SK-N-SH (cell line): ENCODE results near the gene ZNF544. TPM values are rescaled to one million over a fixed set of nuclear protein-coding genes. Genes with fewer than 3 reads are reported as not detected.

Source experiments
- CTCF ChIA-PET: fragments of 300-600, 350-600 bp; formaldehyde crosslinking; extraction: SDS; loops from one replicate; lab custom pipeline; 2021; lab: Yijun Ruan, JAX
- POLR2A ChIA-PET: fragments of 350-600 bp; sonication (Branson Sonifier 250); formaldehyde crosslinking; extraction: SDS; loops from one replicate; lab custom pipeline; 2020; ENCODE audit warnings: antibody characterized with exemption, inconsistent platforms; lab: Yijun Ruan, JAX
- DNase-seq: peaks from one replicate; pipeline ENCODE4 v3.0.0; 2012
- H2AFZ ChIP-seq: fragments of 200-600 bp; sonication (generic); 2 replicates; pipeline ENCODE4 v1.8.1; 2016; ENCODE audit warnings: antibody characterized with exemption, mild to moderate bottlenecking, low read depth
- H3F3A ChIP-seq: fragments of 200-600 bp; sonication (generic); replicated peaks from 2 replicates; pipeline ENCODE3; 2016; ENCODE audit warnings: antibody characterized with exemption, mild to moderate bottlenecking; ENCODE audit not compliant: insufficient read depth
- H3K27ac ChIP-seq, 2 experiments: fragments of 200-500 bp in 1 of 2; fragments of 200-600 bp in 1 of 2; sonication (Bioruptor generic) in 1 of 2; sonication (generic), shearing (Covaris generic) in 1 of 2; 2 replicates each; pipeline versions ENCODE4 v1.5.1 to v1.6.1; 2014 to 2016; ENCODE audit warnings: low read depth in 2 of 2, inconsistent platforms in 1 of 2, low read length in 1 of 2, mild to moderate bottlenecking in 1 of 2, mixed read lengths in 1 of 2
- H3K27me3 ChIP-seq: fragments of 200-600 bp; sonication (generic), shearing (Covaris generic); 2 replicates; pipeline ENCODE4 v1.6.1; 2016; ENCODE audit warnings: mixed run types; ENCODE audit not compliant: insufficient read depth
- H3K36me3 ChIP-seq, 2 experiments: fragments of 200-500 bp in 1 of 2; fragments of 200-600 bp in 1 of 2; sonication (Bioruptor generic) in 1 of 2; sonication (generic) in 1 of 2; replicated peaks in 1 of 2; 2 replicates each; pipeline versions ENCODE3 to v1.5.1; 2014 to 2016; ENCODE audit warnings: low read length in 1 of 2, mild to moderate bottlenecking in 1 of 2; ENCODE audit not compliant: insufficient read depth in 2 of 2, control insufficient read depth in 1 of 2
- H3K4me1 ChIP-seq, 2 experiments: fragments of 200-500 bp in 1 of 2; fragments of 200-600 bp in 1 of 2; sonication (Bioruptor generic) in 1 of 2; sonication (generic), shearing (Covaris generic) in 1 of 2; 2 replicates each; pipeline versions ENCODE4 v1.5.1 to v1.6.1; 2014 to 2016; ENCODE audit warnings: low read depth in 1 of 2, low read length in 1 of 2, mixed run types in 1 of 2; ENCODE audit not compliant: insufficient read depth in 2 of 2, control insufficient read depth in 1 of 2
- H3K4me2 ChIP-seq: fragments of 200-600 bp; sonication (generic), shearing (Covaris generic); 2 replicates; pipeline ENCODE4 v1.6.1; 2017; ENCODE audit warnings: mixed run types
- H3K4me3 ChIP-seq, 2 experiments: fragments of 200-500 bp in 1 of 2; fragments of 200-600 bp in 1 of 2; sonication (Bioruptor generic) in 1 of 2; sonication (generic), shearing (Covaris generic) in 1 of 2; 2 replicates each; pipeline versions ENCODE4 v1.5.1 to v1.8.1; 2014 to 2016; ENCODE audit warnings: low read depth in 2 of 2, inconsistent platforms in 1 of 2, low read length in 1 of 2, mild to moderate bottlenecking in 1 of 2, mixed read lengths in 1 of 2, moderate library complexity in 1 of 2
- H3K79me2 ChIP-seq: fragments of 200-600 bp; sonication (generic); 2 replicates; pipeline ENCODE4 v1.8.1; 2017; ENCODE audit warnings: mild to moderate bottlenecking; ENCODE audit not compliant: insufficient read depth
- H3K9ac ChIP-seq: fragments of 200-600 bp; sonication (generic); 2 replicates; pipeline ENCODE4 v1.6.1; 2017; ENCODE audit warnings: mixed run types
- H3K9me2 ChIP-seq: fragments of 200-600 bp; sonication (generic); 2 replicates; pipeline ENCODE4 v1.6.1; 2017; ENCODE audit warnings: mixed run types
- H3K9me3 ChIP-seq: fragments of 200-600 bp; sonication (generic); 2 replicates; pipeline ENCODE4 v1.6.1; 2017; ENCODE audit warnings: mixed run types, mild to moderate bottlenecking, moderate library complexity
- H4K20me1 ChIP-seq: fragments of 200-600 bp; sonication (generic); 2 replicates; pipeline ENCODE4 v1.6.1; 2017; ENCODE audit warnings: mild to moderate bottlenecking, mixed run types; ENCODE audit not compliant: insufficient read depth
- CHD2 ChIP-seq: fragments of 150-350 bp; IDR thresholded peaks from 2 replicates; pipeline ENCODE4 v1.6.1; 2018; ENCODE audit warnings: low read length; ENCODE audit not compliant: partially characterized antibody
- ELF1 ChIP-seq: IDR thresholded peaks from 2 replicates; pipeline ENCODE4 v1.4.0; 2012
- EP300 ChIP-seq, 2 experiments: IDR thresholded peaks; 2 replicates each; pipeline versions ENCODE4 v1.4.0 to v1.6.1; 2012; ENCODE audit warnings: borderline replicate concordance in 1 of 2, low read depth in 1 of 2, low read length in 1 of 2
- EZH2phosphoT487 ChIP-seq: fragments of 200-600 bp; sonication (generic); IDR thresholded peaks from 2 replicates; pipeline ENCODE4 v1.6.1; 2017; ENCODE audit warnings: low read depth, mixed run types, mild to moderate bottlenecking, antibody characterized with exemption, moderate library complexity, borderline replicate concordance
- FOSL2 ChIP-seq: IDR thresholded peaks from 2 replicates; pipeline ENCODE4 v1.4.0; 2012; ENCODE audit warnings: low read depth, mild to moderate bottlenecking, moderate library complexity, borderline replicate concordance
- FOXM1 ChIP-seq: IDR thresholded peaks from 2 replicates; pipeline ENCODE4 v1.4.0; 2012; ENCODE audit warnings: low read depth, mild to moderate bottlenecking
- GABPA ChIP-seq: IDR thresholded peaks from 2 replicates; pipeline ENCODE4 v1.4.0; 2012; ENCODE audit warnings: low read depth, mild to moderate bottlenecking
- MEF2A ChIP-seq: IDR thresholded peaks from 2 replicates; pipeline ENCODE4 v1.4.0; 2012; ENCODE audit warnings: low read depth, borderline replicate concordance
- SMC3 ChIP-seq: IDR thresholded peaks from 2 replicates; pipeline ENCODE4 v1.6.1; 2012; ENCODE audit warnings: low read depth, low read length, improper control_type of control experiment
- TAF1 ChIP-seq: IDR thresholded peaks from 2 replicates; pipeline ENCODE4 v1.6.1; 2012; ENCODE audit warnings: low read depth, mild to moderate bottlenecking, low read length, moderate library complexity, borderline replicate concordance
- TEAD4 ChIP-seq: IDR thresholded peaks from 2 replicates; pipeline ENCODE4 v1.4.0; 2012; ENCODE audit warnings: mild to moderate bottlenecking, borderline replicate concordance; ENCODE audit not compliant: insufficient read depth
- WGBS: methylation state at CpG from one replicate; pipeline ENCODE4 v1.1.6; 2017; ENCODE audit warnings: low lambda C conversion rate; 5-methylcytosine and 5-hydroxymethylcytosine counted together
- polyA plus RNA-seq, 3 experiments: library from polyadenylated mRNA; depleted of rRNA; stranded (reverse); fragments of >200 nt; gene quantifications; 2 replicates each; pipeline ENCODE4 v1.2.3, GENCODE V29; 2012
- TF ChIP-seq, protein P1 (sequence below): IDR thresholded peaks from 2 replicates; pipeline ENCODE4 v1.6.1; 2012; ENCODE audit warnings: mild to moderate bottlenecking, low read depth, low read length, moderate library complexity
- TF ChIP-seq, protein P2 (sequence below): fragments of 150-350 bp; IDR thresholded peaks from 2 replicates; pipeline ENCODE4 v1.6.1; 2016; ENCODE audit warnings: mild to moderate bottlenecking, low read depth, low read length
- TF ChIP-seq, protein P3 (sequence below): fragments of 200-600 bp; sonication (generic); IDR thresholded peaks from 2 replicates; pipeline ENCODE4 v1.6.1; 2017; ENCODE audit warnings: antibody characterized with exemption, mild to moderate bottlenecking, moderate library complexity
- TF ChIP-seq, protein P4 (sequence below): fragments of 150-350 bp; IDR thresholded peaks from 2 replicates; pipeline ENCODE4 v1.6.1; 2017; ENCODE audit warnings: antibody characterized with exemption, low read length, low read depth, borderline replicate concordance
- TF ChIP-seq, protein P5 (sequence below): IDR thresholded peaks from 2 replicates; pipeline ENCODE4 v1.4.0; 2012; ENCODE audit warnings: low read depth

Gene ZNF544
- polyA plus RNA-seq, 1 of the 3 experiments (the other 2 are of a cell fraction), result 0.89 TPM

DNA sequence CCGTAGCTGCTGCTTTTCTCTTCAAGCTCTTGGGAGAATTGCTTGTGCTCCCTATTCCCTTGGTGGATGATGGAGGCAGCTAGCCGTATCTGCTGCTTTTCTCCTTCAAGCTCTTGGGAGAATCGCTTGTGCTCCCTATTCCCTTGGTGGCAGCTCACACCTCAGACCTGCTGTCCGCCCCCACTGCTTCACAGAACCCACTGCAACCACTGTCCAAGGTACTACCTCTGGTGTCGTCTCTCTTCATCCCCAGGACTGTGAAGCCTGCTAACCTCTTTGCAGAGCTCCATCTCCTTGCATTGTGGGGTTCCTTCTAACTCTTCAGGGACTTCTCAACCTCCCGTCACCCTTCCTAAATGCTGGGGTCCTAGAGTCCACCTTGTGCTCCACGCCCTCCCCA is 71.9 kb downstream of the ZNF544 start:
- 96% methylated on average over 7 of the region's 7 CpGs for WGBS
- no peak for TF ChIP-seq ELF1
- TF ChIP-seq, protein P1, sequence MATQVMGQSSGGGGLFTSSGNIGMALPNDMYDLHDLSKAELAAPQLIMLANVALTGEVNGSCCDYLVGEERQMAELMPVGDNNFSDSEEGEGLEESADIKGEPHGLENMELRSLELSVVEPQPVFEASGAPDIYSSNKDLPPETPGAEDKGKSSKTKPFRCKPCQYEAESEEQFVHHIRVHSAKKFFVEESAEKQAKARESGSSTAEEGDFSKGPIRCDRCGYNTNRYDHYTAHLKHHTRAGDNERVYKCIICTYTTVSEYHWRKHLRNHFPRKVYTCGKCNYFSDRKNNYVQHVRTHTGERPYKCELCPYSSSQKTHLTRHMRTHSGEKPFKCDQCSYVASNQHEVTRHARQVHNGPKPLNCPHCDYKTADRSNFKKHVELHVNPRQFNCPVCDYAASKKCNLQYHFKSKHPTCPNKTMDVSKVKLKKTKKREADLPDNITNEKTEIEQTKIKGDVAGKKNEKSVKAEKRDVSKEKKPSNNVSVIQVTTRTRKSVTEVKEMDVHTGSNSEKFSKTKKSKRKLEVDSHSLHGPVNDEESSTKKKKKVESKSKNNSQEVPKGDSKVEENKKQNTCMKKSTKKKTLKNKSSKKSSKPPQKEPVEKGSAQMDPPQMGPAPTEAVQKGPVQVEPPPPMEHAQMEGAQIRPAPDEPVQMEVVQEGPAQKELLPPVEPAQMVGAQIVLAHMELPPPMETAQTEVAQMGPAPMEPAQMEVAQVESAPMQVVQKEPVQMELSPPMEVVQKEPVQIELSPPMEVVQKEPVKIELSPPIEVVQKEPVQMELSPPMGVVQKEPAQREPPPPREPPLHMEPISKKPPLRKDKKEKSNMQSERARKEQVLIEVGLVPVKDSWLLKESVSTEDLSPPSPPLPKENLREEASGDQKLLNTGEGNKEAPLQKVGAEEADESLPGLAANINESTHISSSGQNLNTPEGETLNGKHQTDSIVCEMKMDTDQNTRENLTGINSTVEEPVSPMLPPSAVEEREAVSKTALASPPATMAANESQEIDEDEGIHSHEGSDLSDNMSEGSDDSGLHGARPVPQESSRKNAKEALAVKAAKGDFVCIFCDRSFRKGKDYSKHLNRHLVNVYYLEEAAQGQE, result peak; percentile 17; the same call in 1 of the 2 replicates
- TF ChIP-seq TEAD4, result no peak
- TF ChIP-seq, protein P2, sequence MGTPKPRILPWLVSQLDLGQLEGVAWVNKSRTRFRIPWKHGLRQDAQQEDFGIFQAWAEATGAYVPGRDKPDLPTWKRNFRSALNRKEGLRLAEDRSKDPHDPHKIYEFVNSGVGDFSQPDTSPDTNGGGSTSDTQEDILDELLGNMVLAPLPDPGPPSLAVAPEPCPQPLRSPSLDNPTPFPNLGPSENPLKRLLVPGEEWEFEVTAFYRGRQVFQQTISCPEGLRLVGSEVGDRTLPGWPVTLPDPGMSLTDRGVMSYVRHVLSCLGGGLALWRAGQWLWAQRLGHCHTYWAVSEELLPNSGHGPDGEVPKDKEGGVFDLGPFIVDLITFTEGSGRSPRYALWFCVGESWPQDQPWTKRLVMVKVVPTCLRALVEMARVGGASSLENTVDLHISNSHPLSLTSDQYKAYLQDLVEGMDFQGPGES, result no peak
- Histone ChIP-seq H3K4me3 (no peak overlapping the region), H3K9me3 (peaks cover 2% of the 10 kb centered on the region; the same call in 1 of the 2 replicates), H3K9ac (no peak overlapping the region), H3K36me3 (peaks cover 22 to 53% of the 10 kb centered on the region in 2 experiments), H3F3A (peaks cover 21% of the 10 kb centered on the region), H3K4me1 (peaks cover 0 to 3% of the 10 kb centered on the region in 2 experiments; a peak in 2 of 4 replicates), H4K20me1 (no peaks in the 10 kb centered on the region), H3K9me2 (no peaks in the 10 kb centered on the region), H3K4me2 (no peak overlapping the region), H3K79me2 (peaks cover 34% of the 10 kb centered on the region), H3K27ac (no peak overlapping the region), H2AFZ (no peak overlapping the region), H3K27me3 (no peaks in the 10 kb centered on the region)
- ChIA-PET CTCF (no interaction called here), POLR2A (no interaction called here)
- no peak for DNase-seq

DNA sequence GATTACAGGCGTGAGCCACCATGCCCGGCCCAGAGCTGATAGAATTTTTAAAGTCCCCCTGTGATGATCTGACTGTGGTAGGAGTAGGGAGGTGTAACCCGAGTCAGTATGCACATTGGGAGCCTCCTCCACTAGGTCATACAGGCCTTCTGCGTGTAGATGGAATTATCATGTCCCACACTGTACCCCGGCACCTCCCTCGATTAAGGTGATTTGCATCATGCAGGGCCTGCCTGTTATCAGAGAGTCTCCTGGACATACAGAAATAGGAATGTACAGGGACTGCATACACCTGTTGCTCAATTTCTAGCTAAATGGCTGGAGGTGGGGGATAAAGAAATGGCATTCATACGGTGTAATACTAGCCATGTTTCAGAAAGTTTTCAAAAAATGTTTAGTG is 75.5 kb downstream of the ZNF544 start:
- H3K36me3 ChIP-seq, result peaks cover 48 to 57% of the 10 kb centered on the region in 2 experiments
- H3K9ac ChIP-seq, result no peak overlapping the region; the same call in 1 of the 2 replicates
- H3K27ac ChIP-seq, result peak overlapping the region; percentile 73 to 86; a peak in 3 of 4 replicates
- CTCF ChIA-PET, result interaction anchor here (2.0 kb wide), 1 partner anchor 216 kb away, joined by 4 read pairs; the partner anchor contains the start of gene ZBTB45
- no peaks in the 10 kb centered on the region for H4K20me1 ChIP-seq
- peak overlapping the region; percentile 54; the same call in 1 of the 2 replicates for H3K4me2 ChIP-seq
- H3K27me3 ChIP-seq, result no peaks in the 10 kb centered on the region
- no peaks in the 10 kb centered on the region for H3K9me2 ChIP-seq
- H3K9me3 ChIP-seq, result no peaks in the 10 kb centered on the region
- peaks cover 34% of the 10 kb centered on the region for H3K79me2 ChIP-seq
- no peak overlapping the region for H2AFZ ChIP-seq
- H3F3A ChIP-seq, result peaks cover 21% of the 10 kb centered on the region
- peaks cover 0 to 16% of the 10 kb centered on the region in 2 experiments; a peak in 2 of 4 replicates for H3K4me1 ChIP-seq
- POLR2A ChIA-PET, result no interaction called here
- DNase-seq, result no peak
- WGBS, result 96% methylated on average over 7 of the region's 7 CpGs
- no peak for TF ChIP-seq FOSL2
- TF ChIP-seq TAF1, result no peak
- TF ChIP-seq CHD2, result no peak
- TF ChIP-seq, protein P3, sequence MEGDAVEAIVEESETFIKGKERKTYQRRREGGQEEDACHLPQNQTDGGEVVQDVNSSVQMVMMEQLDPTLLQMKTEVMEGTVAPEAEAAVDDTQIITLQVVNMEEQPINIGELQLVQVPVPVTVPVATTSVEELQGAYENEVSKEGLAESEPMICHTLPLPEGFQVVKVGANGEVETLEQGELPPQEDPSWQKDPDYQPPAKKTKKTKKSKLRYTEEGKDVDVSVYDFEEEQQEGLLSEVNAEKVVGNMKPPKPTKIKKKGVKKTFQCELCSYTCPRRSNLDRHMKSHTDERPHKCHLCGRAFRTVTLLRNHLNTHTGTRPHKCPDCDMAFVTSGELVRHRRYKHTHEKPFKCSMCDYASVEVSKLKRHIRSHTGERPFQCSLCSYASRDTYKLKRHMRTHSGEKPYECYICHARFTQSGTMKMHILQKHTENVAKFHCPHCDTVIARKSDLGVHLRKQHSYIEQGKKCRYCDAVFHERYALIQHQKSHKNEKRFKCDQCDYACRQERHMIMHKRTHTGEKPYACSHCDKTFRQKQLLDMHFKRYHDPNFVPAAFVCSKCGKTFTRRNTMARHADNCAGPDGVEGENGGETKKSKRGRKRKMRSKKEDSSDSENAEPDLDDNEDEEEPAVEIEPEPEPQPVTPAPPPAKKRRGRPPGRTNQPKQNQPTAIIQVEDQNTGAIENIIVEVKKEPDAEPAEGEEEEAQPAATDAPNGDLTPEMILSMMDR, result no peak
- TF ChIP-seq FOXM1, result no peak
- TF ChIP-seq GABPA, result no peak
- TF ChIP-seq MEF2A, result no peak
- no peak for TF ChIP-seq SMC3
- TF ChIP-seq, protein P4, sequence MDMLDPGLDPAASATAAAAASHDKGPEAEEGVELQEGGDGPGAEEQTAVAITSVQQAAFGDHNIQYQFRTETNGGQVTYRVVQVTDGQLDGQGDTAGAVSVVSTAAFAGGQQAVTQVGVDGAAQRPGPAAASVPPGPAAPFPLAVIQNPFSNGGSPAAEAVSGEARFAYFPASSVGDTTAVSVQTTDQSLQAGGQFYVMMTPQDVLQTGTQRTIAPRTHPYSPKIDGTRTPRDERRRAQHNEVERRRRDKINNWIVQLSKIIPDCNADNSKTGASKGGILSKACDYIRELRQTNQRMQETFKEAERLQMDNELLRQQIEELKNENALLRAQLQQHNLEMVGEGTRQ, result no peak
- no peak for TF ChIP-seq EZH2phosphoT487
- TF ChIP-seq EP300 (IDR thresholded peaks at IDR 0.05; ENCODE audit: borderline replicate concordance in 1 of 2, low read depth in 1 of 2, low read length in 1 of 2), result no peak
- TF ChIP-seq, protein P5, sequence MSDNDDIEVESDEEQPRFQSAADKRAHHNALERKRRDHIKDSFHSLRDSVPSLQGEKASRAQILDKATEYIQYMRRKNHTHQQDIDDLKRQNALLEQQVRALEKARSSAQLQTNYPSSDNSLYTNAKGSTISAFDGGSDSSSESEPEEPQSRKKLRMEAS, result no peak
- H3K4me3 ChIP-seq, result no peak overlapping the region
